HepG2 (cell line): Measurements from ENCODE around the gene TMEM131. TPM values are rescaled to one million over a fixed set of nuclear protein-coding genes. Genes with fewer than 3 reads are reported as not detected.

Experiments used
- ATAC-seq: fragments of 200-7000 bp; cut with Tn5 transposase; 3 replicates; pipeline ENCODE4 v1.9.1; 2020; ENCODE audit warnings: mild to moderate bottlenecking, moderate library complexity
- BruUV-seq: library from RNA; stranded (reverse); fragments of 400-500 nt; replicated peaks from 2 replicates; lab custom pipeline; 2021; lab: Mats Ljungman, UMichigan
- CTCF ChIA-PET: fragments of 300-600 bp; formaldehyde crosslinking; extraction: SDS; loops from one replicate; lab custom pipeline; 2021; ENCODE audit warnings: low total read pairs, inconsistent platforms, low intra/inter-chr PET ratio; lab: Yijun Ruan, JAX
- POLR2A ChIA-PET: fragments of 350-600 bp; sonication (Branson Sonifier 250); formaldehyde crosslinking; loops from one replicate; lab custom pipeline; 2020; ENCODE audit warnings: antibody characterized with exemption, inconsistent platforms; lab: Yijun Ruan, JAX
- DNase-seq: peaks from one replicate; pipeline ENCODE4 v3.0.0-alpha.2; 2015; ENCODE audit warnings: low spot score
- FAIRE-seq: peaks from 3 replicates; lab custom pipeline; 2011; peaks lifted over from hg19 to GRCh38; lab: Jason Lieb, UNC
- H2AFZ ChIP-seq: one replicate; pipeline ENCODE4 v1.6.1; 2011; ENCODE audit warnings: low read length, inconsistent platforms
- H3K27ac ChIP-seq: fragments of 300-600 bp; 3 replicates; pipeline ENCODE4 v1.8.0; 2011; ENCODE audit warnings: mixed run types, mild to moderate bottlenecking, mixed read lengths, low read length, inconsistent platforms; ENCODE audit not compliant: insufficient read depth; ENCODE audit errors: extremely low read length
- H3K27me3 ChIP-seq, 2 experiments: fragments of 200-600 bp in 1 of 2; 2 replicates in 1 of 2; 3 replicates in 1 of 2; pipeline versions ENCODE4 v1.6.0 to v1.8.0; 2011; ENCODE audit warnings: low read length in 2 of 2, mild to moderate bottlenecking in 2 of 2, moderate library complexity in 2 of 2, inconsistent platforms in 1 of 2; ENCODE audit not compliant: insufficient read depth in 2 of 2, control insufficient read depth in 1 of 2
- H3K36me3 ChIP-seq, 2 experiments: fragments of 200-600 bp in 1 of 2; replicated peaks in 1 of 2; 2 replicates in 1 of 2; 3 replicates in 1 of 2; pipeline versions ENCODE4 v1.5.1 to v1.8.0; 2011; ENCODE audit warnings: low read length in 2 of 2, inconsistent platforms in 1 of 2; ENCODE audit not compliant: insufficient read depth in 2 of 2, control insufficient read depth in 1 of 2
- H3K4me1 ChIP-seq: 2 replicates; pipeline ENCODE4 v1.5.1; 2012; ENCODE audit warnings: low read length, inconsistent platforms; ENCODE audit not compliant: insufficient read depth
- H3K4me2 ChIP-seq: 2 replicates; pipeline ENCODE4 v1.6.0; 2011; ENCODE audit warnings: low read depth, low read length, inconsistent platforms
- H3K4me3 ChIP-seq, 3 experiments: fragments of 200-600 bp in 1 of 3; sonication (generic), shearing (Covaris generic) in 1 of 3; replicated peaks in 1 of 3; 2 replicates each; pipeline ENCODE4 v1.5.1; 2011 to 2016; ENCODE audit warnings: low read length in 3 of 3, inconsistent platforms in 2 of 3, low read depth in 2 of 3, mild to moderate bottlenecking in 2 of 3, control low read depth in 1 of 3, mixed read lengths in 1 of 3; ENCODE audit not compliant: insufficient read depth in 1 of 3
- H3K79me2 ChIP-seq: one replicate; pipeline ENCODE4 v1.6.1; 2011; ENCODE audit warnings: low read length, inconsistent platforms; ENCODE audit not compliant: insufficient read depth
- H3K9ac ChIP-seq: 2 replicates; pipeline ENCODE4 v1.6.0; 2011; ENCODE audit warnings: mild to moderate bottlenecking, low read depth, low read length, inconsistent platforms; ENCODE audit not compliant: insufficient read depth
- H3K9me3 ChIP-seq: 2 replicates; pipeline ENCODE4 v1.5.1; 2012; ENCODE audit warnings: mild to moderate bottlenecking, low read length
- H4K20me1 ChIP-seq: 2 replicates; pipeline ENCODE4 v1.6.0; 2011; ENCODE audit warnings: inconsistent platforms, mild to moderate bottlenecking, low read length, moderate library complexity; ENCODE audit not compliant: insufficient read depth
- ARID5B ChIP-seq: IDR thresholded peaks from 2 replicates; pipeline ENCODE4 v1.4.0; 2020; ENCODE audit warnings: mild to moderate bottlenecking, missing genetic modification reagents
- ATRX ChIP-seq: sonication (generic); formaldehyde crosslinking; IDR thresholded peaks from 2 replicates; pipeline ENCODE4 v1.4.0; 2020; ENCODE audit warnings: missing genetic modification reagents, borderline replicate concordance
- REST ChIP-seq, 2 experiments: IDR thresholded peaks; 2 replicates each; pipeline ENCODE4 v1.6.1; 2011 to 2012; ENCODE audit warnings: low read length in 2 of 2, borderline replicate concordance in 1 of 2, low read depth in 1 of 2, mild to moderate bottlenecking in 1 of 2, moderate library complexity in 1 of 2
- ZBTB10 ChIP-seq: sonication (generic); formaldehyde crosslinking; IDR thresholded peaks from 2 replicates; pipeline ENCODE4 v1.4.0; 2020; ENCODE audit warnings: missing genetic modification reagents, borderline replicate concordance
- ZBTB44 ChIP-seq: sonication (generic); formaldehyde crosslinking; IDR thresholded peaks from 2 replicates; pipeline ENCODE4 v1.4.0; 2020; ENCODE audit warnings: missing genetic modification reagents
- ZNF253 ChIP-seq: sonication (generic); formaldehyde crosslinking; IDR thresholded peaks from 2 replicates; pipeline ENCODE4 v1.8.0; 2022; ENCODE audit warnings: mild to moderate bottlenecking, missing genetic modification reagents, borderline replicate concordance
- ZNF556 ChIP-seq: sonication (generic); formaldehyde crosslinking; IDR thresholded peaks from 2 replicates; pipeline ENCODE4 v1.4.0; 2020; ENCODE audit warnings: mild to moderate bottlenecking, missing genetic modification reagents, borderline replicate concordance
- ZNF737 ChIP-seq: sonication (generic); formaldehyde crosslinking; IDR thresholded peaks from 2 replicates; pipeline ENCODE4 v1.5.0; 2020; ENCODE audit warnings: missing genetic modification reagents, mild to moderate bottlenecking, borderline replicate concordance
- ZNF780A ChIP-seq: sonication (generic); formaldehyde crosslinking; IDR thresholded peaks from 2 replicates; pipeline ENCODE4 v1.8.0; 2022; ENCODE audit warnings: mild to moderate bottlenecking, missing genetic modification reagents, moderate library complexity
- WGBS: methylation state at CpG from one replicate; pipeline ENCODE4 v1.1.6; 2017; ENCODE audit warnings: low lambda C conversion rate; 5-methylcytosine and 5-hydroxymethylcytosine counted together
- in situ Hi-C: cut with HindIII; loops from 2 replicates; pipeline ENCODE4 v1.10.0; 2017; ENCODE audit warnings: low pct_unique_long_range_greater_than_20kb; ENCODE audit not compliant: extremely low pct_ligation_motif_present
- intact Hi-C: fragments of 100-400 bp; cut with micrococcal nuclease; formaldehyde crosslinking; loops from one replicate; pipeline ENCODE4 v1.10.0; 2022; ENCODE audit not compliant: unreplicated experiment
- polyA plus RNA-seq, 8 experiments: library from polyadenylated mRNA; depleted of rRNA in 3 of 8; stranded (reverse) in 7 of 8; unstranded in 1 of 8; fragments of >200 nt; fragmentation: Illumina TruSeq in 4 of 8; extraction: Trizol in 4 of 8; gene quantifications; 2 replicates each; pipeline versions ENCODE4 v1.2.1 to v1.2.3, GENCODE V29; 2011 to 2016; ENCODE audit warnings: low read depth in 4 of 8, missing spikeins in 1 of 8, mixed read lengths in 1 of 8; ENCODE audit not compliant: insufficient read depth in 1 of 8
- total RNA-seq, 5 experiments: library from RNA; depleted of rRNA; stranded (reverse); fragments of >200 nt; fragmentation: Illumina TruSeq; extraction: Trizol; gene quantifications; 2 replicates each; pipeline ENCODE4 v1.2.3, GENCODE V29; 2016; ENCODE audit warnings: low read depth in 1 of 5

Gene TMEM131
- total and polyA plus RNA-seq, 2 of the 13 experiments (the other 11 are each of a cell fraction or from before 2014, with no cell fraction given) = 17.9 to 19.5 TPM

GRCh38 chr2:97953853-97954252, 41.9 kb downstream of the TMEM131 start:
- no peak for ATAC-seq
- ChIA-PET CTCF (no interaction called here), POLR2A (no interaction called here)
- no TSS peak for BruUV-seq
- peaks cover 3% of the 10 kb centered on the region; the same call in 1 of the 2 replicates for H4K20me1 ChIP-seq
- H3K27ac ChIP-seq = no peak overlapping the region
- no peaks in the 10 kb centered on the region for H3K27me3 ChIP-seq
- peaks cover 86% of the 10 kb centered on the region for H3K79me2 ChIP-seq
- H3K4me1 ChIP-seq = peaks cover 9% of the 10 kb centered on the region; the same call in 1 of the 2 replicates
- in situ Hi-C loops = no loop called here
- no peak for FAIRE-seq
- 97% methylated on average over 4 of the region's 4 CpGs for WGBS
- H3K36me3 ChIP-seq = no peaks in the 10 kb centered on the region
- no peak overlapping the region for H3K4me2 ChIP-seq
- intact Hi-C loops = no loop called here
- H3K9ac ChIP-seq = no peak overlapping the region
- no peak overlapping the region for H3K4me3 ChIP-seq
- no peaks in the 10 kb centered on the region for H3K9me3 ChIP-seq
- DNase-seq = no peak
- no peak overlapping the region for H2AFZ ChIP-seq
- TF ChIP-seq ZBTB10 (no peak), ZNF253 (no peak), ZNF780A (CRISPR knock-in tag) (no peak), ZNF737 (no peak), ZBTB44 (CRISPR knock-in tag) (no peak), ZNF556 (CRISPR knock-in tag) (no peak), ARID5B (CRISPR knock-in tag) (no peak), ATRX (no peak), REST (IDR thresholded peaks at IDR 0.05; ENCODE audit: borderline replicate concordance in 1 of 2, low read depth in 1 of 2, low read length in 2 of 2) (no peak)
